NCI-H146 (cell line): ENCODE data around the gene FAM43B.
"Not testable (repeated sequence)": the region's sequence is repeated elsewhere in the genome, so short reads cannot be mapped to it uniquely, and the experiment has no call there.

ENCODE experiments used
- DNase-seq: peaks from one replicate; lab custom pipeline; 2025; lab: John Stamatoyannopoulos, UW

FAM43B gene

DNA sequence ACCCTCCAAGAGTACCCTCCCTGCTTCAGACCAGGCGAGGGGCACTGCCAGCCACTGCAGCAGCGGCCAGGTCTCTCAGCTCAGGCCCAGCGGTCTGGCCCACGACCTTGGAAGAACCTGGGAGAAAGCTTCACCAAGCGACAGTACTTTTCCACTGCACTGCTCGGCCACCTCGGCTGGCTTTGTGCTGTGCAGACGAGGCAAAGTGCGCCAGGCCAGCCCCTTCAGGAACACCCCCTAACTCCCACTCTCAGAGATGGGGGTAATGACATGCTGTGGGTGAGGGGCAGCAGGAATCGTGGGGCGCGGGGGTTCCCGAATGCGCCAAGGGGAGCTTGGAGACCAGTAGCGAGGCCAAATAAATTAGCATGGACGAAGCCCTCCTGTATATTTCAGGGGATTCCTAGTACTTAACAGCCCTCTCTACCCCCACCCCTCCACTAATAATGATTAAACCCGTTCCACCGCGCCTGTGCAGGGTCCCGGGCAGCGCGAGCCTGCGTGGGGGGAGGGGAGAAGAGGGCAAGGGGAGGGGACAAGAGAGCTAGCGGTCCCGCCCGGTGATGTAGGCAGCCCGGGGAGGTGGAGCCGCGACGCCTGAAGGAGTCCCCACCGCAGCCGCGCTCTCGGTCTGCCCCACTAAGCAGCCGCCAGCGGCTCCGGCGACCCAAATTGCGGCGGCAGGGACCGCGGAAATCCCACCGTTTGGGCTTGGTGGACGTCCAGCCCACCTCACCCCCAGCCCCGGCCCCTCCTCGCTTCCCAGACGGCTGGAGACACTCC is at the start of gene FAM43B:
FAM43B (plus strand) TSS at position 629 of the 783 bp plus-strand sequence. CDS start 401 bp downstream, outside the sequence.
- peak; percentile 6 for DNase-seq

- DNase-seq, result no peak
These were observed 46.9 kb upstream of the FAM43B start for GRCh38 chr1:20505488-20505887.

DNA sequence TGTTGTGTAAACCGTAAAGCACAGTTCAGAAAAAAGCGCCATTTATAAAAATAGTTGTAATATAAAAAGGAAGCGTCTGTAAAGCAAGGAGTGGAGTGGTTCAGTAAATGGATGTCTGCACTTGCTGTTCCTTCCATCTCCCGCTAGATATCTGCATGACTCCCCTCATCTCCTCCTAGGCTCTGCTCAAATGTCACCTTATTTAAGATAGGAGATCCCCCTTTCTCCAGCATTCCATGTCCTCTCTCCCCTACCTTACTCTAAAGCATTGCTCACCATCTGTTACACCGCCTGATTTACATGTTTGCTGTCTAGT is 45.2 kb upstream of the FAM43B start:
- DNase-seq, result no peak

GRCh38 chr1:20507564-20508410 is 44.6 kb upstream of the FAM43B start, which contains the start of gene MUL1:
Gene MUL1 (minus strand): TSS chr1:20508151. CDS start chr1:20508024, 127 bp downstream.
- peak; percentile 87 for DNase-seq

GRCh38 chr1:20508411-20508771 is 44.0 kb upstream of the FAM43B start:
- DNase-seq, result no peak

GRCh38 chr1:20511518-20512428 is 40.6 kb upstream of the FAM43B start:
- DNase-seq, result no peak

DNA sequence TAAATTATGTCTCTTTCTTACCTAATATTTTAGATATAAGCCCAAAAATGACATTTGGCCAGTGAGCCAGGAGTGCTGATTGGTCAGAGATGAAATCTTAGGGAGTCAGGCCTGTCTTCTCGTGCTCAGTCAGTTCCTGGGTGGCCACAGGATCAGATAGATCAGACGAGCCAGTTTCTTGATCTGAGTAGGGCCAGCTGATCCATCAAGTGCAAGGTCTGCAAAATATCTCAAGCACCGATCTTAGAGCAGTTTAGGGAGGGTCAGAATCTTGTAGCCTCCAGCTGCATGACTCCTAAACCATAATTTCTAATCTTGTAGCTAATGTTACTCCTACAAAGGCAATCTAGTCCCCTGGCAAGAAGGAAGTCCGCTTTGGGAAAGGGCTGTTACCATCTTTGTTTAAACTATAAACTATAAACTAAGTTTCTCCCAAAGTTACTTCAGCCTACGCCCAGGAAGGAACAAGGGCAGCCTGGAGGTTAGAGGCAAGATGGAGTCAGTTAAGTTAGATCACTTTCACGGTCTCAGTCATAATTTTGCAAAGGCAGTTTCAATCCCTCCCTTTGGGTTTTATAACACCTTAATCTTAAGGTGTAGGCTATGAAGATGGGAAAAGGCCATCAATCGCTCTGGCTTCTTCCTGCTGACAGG is 32.6 kb upstream of the FAM43B start:
- not testable (repeated sequence) for DNase-seq

DNA sequence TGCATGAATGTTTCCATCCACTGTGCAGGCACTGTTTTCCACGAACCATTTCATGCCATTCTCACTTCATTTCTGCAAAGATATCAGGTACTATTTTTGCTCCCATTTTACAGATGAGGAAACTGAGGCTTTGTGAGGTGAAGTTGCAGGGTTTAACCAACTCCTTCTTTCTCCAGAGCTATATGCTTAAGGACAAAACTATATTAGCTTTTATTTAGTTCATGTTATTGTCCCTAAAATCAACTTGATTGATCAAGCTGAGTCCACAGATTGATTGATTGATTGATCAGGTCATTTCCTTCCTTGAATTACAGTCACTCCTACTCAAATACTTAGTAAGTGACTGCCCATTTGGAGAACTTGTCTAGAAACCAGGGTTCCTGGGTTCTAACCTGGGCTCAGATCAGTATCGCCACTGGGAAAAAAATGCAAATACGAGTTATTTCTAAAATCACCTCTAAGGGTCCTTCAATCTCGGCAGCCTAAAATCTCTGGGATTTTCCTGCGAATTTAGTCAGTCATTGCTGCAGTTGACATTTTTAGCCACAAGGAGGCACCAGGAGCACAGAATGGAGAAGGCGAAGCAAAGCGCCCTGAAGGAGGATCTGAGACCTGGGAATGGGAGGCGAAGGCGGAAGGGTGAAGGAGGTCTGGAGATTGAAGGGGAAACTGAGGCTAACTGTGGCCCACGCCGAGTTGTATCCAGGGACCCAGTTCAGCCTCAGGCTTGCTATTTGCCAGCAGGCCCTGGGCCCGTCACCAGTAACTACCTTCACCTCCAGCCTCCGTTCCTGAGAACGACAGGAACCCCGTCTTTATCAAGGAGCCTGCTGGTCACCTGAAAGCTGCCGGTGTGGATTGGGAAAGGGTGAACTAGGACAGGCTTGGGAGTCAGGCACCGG is 30.2 kb upstream of the FAM43B start:
- peak; percentile 50 for DNase-seq

GRCh38 chr1:20526267-20526666 is 26.1 kb upstream of the FAM43B start:
- no peak for DNase-seq

GRCh38 chr1:20528221-20528620 is 24.2 kb upstream of the FAM43B start:
- no peak for DNase-seq

DNA sequence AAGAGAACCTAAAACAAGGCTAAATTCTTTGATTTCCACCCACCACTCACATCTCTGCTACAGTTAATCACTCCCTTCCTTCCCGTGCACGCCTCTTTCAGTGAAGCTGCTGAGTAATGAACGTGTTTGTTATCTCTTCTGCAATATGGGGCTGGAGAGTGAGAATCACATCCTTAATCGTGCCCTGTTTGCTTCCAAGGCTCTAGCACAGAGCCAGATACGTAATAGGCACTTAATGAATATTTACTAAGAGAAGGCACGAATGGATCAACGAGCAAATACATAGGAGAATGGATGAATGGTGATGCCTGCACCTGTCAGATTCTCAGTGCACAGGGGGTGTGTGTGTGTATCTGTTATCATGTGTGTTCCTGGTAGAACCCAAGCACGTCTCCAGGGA is 22.1 kb upstream of the FAM43B start:
- peak; percentile 47 for DNase-seq

DNA sequence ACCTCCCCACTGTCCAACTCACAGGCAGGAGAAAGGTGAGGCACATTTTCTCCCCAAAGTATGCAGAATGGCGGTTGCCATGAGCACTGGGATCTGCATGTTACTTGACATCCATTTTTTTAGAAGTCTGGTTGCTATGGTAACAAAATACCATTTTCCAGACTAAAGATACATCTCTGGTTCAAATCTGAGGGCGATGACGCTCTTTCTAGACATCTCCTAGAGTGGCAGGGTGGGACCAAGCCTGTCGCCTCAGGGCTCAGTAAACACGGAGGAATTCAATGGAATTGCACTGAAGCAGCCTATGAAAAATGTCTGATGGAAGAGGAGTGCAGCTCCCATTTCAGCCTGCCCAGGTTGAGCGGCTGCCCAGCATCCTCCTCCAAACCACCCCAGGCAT is 21.5 kb upstream of the FAM43B start:
- peak; percentile 13 for DNase-seq

GRCh38 chr1:20533635-20534034 is 18.7 kb upstream of the FAM43B start:
- DNase-seq, result peak; percentile 25

- no peak for DNase-seq
These were observed 17.5 kb upstream of the FAM43B start for GRCh38 chr1:20534659-20535417.

DNA sequence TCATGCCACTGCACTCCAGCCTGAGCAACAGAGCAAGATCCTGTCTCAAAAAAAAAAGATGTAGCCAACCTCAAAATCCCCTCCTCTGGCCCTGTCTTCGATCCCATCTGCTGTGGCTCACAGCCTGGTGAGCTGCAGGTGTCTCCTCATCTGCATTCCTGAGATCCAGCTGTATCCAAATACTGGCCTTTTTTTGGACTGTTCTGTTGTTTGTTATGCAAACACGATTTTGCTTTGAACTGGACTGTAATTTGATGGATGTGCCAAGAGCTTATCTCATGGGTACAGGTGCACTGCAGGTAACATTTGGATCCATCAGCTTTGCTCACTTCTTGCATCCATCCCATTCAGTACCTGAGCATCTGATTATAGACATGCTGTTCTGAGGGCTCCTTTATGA is 14.1 kb upstream of the FAM43B start:
- DNase-seq, result peak; percentile 75

- peak; percentile 5 for DNase-seq
These were observed 13.4 kb upstream of the FAM43B start for GRCh38 chr1:20538760-20539551.

DNA sequence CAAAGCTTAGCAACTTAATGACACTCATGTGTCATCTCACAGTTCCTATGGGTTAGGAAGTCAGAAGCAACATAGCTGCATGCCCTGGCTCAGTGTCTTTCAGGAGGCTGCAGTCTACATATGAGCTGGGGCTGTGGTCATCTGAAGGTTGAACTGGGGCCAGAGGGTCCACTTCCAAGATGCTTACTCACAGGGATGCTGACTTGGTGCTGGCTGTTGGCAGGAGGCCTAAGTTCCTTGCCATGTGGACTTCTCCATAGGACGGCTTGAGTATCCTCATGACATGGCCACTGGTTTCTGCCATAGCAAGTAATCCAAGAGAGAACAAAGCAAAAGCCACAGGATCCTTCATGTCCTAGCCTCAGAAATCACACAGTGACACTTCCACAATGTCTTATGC is 12.1 kb upstream of the FAM43B start:
- DNase-seq, result no peak

DNA sequence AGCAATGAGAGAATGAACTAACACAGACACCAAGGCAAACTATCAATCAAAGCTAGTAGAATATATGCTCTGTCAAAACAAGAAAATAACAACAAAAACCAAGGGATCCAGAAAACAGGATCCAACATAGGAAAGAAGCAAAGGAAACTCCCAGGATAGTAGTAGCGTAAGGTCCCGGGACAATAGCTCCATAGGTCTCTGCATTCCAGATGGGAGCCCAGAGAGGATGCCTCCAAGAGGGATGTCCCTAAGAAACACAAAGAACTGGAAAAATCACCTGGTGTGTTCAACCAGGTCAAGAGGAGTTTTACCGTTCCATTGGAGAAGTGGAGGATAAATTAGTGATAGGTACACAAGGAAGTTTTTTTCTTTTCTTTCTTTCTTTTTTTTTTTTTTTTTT is 5.7 kb upstream of the FAM43B start:
- DNase-seq, result no peak

DNA sequence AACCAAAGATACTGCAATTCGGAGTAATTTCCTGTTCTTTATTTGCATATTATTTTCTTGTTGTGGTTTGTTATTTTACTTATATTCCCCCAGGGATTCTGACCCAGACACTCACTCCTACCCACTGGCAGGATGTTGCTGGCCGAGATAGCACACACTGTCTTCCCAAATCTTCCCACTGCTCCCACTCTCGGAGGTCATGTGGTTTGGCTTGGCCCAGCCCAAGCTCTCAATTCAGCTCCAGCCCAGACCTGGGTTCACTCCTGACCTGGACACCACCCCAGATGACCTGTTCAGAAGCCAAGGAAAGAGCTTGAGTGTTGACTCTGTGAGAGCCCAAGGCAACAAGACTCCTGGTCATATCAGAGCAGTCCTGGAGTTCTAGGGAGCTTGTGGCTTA is 1.2 kb upstream of the FAM43B start:
- DNase-seq, result no peak
